NB4 (cell line): ENCODE data around the gene ALDH8A1.

Experiments used
- MAX ChIP-seq: IDR thresholded peaks from 2 replicates; pipeline ENCODE4 v1.6.1; 2011; ENCODE audit warnings: low read depth, low read length
- POLR2A ChIP-seq: IDR thresholded peaks from 2 replicates; pipeline ENCODE4 v1.6.1; 2011; ENCODE audit warnings: mild to moderate bottlenecking; ENCODE audit not compliant: insufficient read length; ENCODE audit errors: extremely low read depth
- TF ChIP-seq, protein P1 (sequence below): IDR thresholded peaks from one replicate; pipeline ENCODE4 v1.5.1; 2012; ENCODE audit warnings: low read depth, low read length

DNA sequence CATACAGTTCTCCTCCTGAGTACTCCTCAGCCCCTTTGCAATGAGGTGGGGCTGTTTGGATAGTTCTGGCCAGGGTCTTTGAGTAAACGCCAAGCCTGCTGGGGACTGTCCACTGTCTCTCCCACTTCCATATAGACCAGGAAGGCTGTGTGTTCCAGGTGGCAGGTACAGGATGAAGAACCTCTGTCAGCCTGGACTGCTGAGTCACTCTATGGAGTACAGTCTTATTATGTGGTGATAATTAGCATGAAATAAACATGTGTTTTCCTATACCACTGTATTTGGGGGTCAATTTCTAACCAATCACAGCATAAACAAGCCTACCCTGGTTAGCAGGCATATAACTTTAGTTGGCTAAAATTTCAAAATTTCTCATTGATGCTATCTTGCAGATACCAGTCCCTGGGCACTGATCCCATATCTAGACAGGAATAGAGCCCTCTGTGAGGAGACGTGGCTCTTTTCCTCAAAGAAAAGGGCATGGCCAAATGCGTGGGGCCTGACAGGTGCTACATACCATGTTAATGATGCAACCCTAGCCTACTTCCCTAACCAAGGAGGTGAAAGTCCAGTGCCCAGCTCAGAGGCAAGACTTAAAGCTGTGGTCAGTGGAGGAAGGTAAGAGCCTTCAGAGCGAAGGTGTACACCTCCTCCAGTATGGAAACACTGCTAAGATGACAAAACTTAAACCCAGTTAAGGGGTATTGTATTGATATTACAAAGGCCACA, 4.5 kb upstream of the ALDH8A1 start:
- TF ChIP-seq, protein P1, sequence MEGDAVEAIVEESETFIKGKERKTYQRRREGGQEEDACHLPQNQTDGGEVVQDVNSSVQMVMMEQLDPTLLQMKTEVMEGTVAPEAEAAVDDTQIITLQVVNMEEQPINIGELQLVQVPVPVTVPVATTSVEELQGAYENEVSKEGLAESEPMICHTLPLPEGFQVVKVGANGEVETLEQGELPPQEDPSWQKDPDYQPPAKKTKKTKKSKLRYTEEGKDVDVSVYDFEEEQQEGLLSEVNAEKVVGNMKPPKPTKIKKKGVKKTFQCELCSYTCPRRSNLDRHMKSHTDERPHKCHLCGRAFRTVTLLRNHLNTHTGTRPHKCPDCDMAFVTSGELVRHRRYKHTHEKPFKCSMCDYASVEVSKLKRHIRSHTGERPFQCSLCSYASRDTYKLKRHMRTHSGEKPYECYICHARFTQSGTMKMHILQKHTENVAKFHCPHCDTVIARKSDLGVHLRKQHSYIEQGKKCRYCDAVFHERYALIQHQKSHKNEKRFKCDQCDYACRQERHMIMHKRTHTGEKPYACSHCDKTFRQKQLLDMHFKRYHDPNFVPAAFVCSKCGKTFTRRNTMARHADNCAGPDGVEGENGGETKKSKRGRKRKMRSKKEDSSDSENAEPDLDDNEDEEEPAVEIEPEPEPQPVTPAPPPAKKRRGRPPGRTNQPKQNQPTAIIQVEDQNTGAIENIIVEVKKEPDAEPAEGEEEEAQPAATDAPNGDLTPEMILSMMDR = no peak
- no peak for TF ChIP-seq POLR2A
- no peak for TF ChIP-seq MAX
